CD4-positive, alpha-beta T cell (primary cell): ENCODE measurements around the gene LMBRD1. TPM values are rescaled to one million over a fixed set of nuclear protein-coding genes. Genes with fewer than 3 reads are reported as not detected.

Experiments
- ATAC-seq: fragments of 200-7000 bp; cut with Tn5 transposase; one replicate; pipeline ENCODE4 v1.10.0; 2022; ENCODE audit warnings: mild to moderate bottlenecking; ENCODE audit not compliant: poor library complexity
- CTCF ChIA-PET: fragments of 350-600 bp; sonication (Branson Sonifier 250); formaldehyde crosslinking; loops from one replicate; lab custom pipeline; 2021; ENCODE audit warnings: antibody characterized with exemption, inconsistent platforms; lab: Charles Lee
- POLR2A ChIA-PET: fragments of 350-600 bp; sonication (Branson Sonifier 250); formaldehyde crosslinking; loops from one replicate; lab custom pipeline; 2021; ENCODE audit warnings: antibody characterized with exemption, inconsistent platforms; lab: Charles Lee
- DNase-seq, 14 experiments: peaks; one replicate each; pipeline ENCODE4 v3.0.0-alpha.2; 2013 to 2020; ENCODE audit warnings: mixed read lengths in 2 of 14
- H3K27ac ChIP-seq, 2 donors: one replicate each; pipeline versions ENCODE4 v1.5.1 to v1.7.0; 2013; ENCODE audit warnings: low read length in 2 of 2, low read depth in 1 of 2, mild to moderate bottlenecking in 1 of 2
- H3K27me3 ChIP-seq, 2 experiments: 1 replicate in 1 of 2; 2 replicates in 1 of 2; pipeline versions ENCODE4 v1.6.1 to v1.7.0; 2013; ENCODE audit warnings: low read length in 2 of 2, control low read depth in 1 of 2, mild to moderate bottlenecking in 1 of 2, moderate library complexity in 1 of 2; ENCODE audit not compliant: insufficient read depth in 2 of 2, control insufficient read depth in 1 of 2
- H3K36me3 ChIP-seq: one replicate; pipeline ENCODE4 v1.6.1; 2013; ENCODE audit warnings: low read length, control low read depth; ENCODE audit not compliant: insufficient read depth
- H3K4me1 ChIP-seq: one replicate; pipeline ENCODE4 v1.6.1; 2013; ENCODE audit warnings: low read length, control low read depth; ENCODE audit not compliant: insufficient read depth
- H3K4me3 ChIP-seq: one replicate; pipeline ENCODE4 v1.5.1; 2013; ENCODE audit warnings: mild to moderate bottlenecking, low read length, moderate library complexity
- H3K9me3 ChIP-seq, 2 experiments: 1 replicate in 1 of 2; 2 replicates in 1 of 2; pipeline versions ENCODE4 v1.6.1 to v1.7.0; 2013; ENCODE audit warnings: low read length in 2 of 2, mild to moderate bottlenecking in 2 of 2, control low read depth in 1 of 2, moderate library complexity in 1 of 2; ENCODE audit not compliant: control insufficient read depth in 1 of 2, insufficient read depth in 1 of 2
- H3K27ac Mint-ChIP-seq: one replicate; pipeline ENCODE4 v1.8.0; 2020; ENCODE audit warnings: mixed read lengths
- H3K27me3 Mint-ChIP-seq: one replicate; pipeline ENCODE4 v1.8.0; 2021; ENCODE audit warnings: mixed read lengths
- H3K36me3 Mint-ChIP-seq: one replicate; pipeline ENCODE4 v1.8.0; 2021; ENCODE audit warnings: low read depth, mixed read lengths
- H3K4me1 Mint-ChIP-seq: one replicate; pipeline ENCODE4 v1.8.0; 2021; ENCODE audit warnings: low read depth, mixed read lengths
- H3K4me3 Mint-ChIP-seq: one replicate; pipeline ENCODE4 v1.8.0; 2020; ENCODE audit warnings: mild to moderate bottlenecking, mixed read lengths
- H3K9me3 Mint-ChIP-seq: one replicate; pipeline ENCODE4 v1.8.0; 2020; ENCODE audit warnings: mixed read lengths
- intact Hi-C, 2 experiments: fragments of 100-400 bp; cut with DNase I in 1 of 2; cut with micrococcal nuclease in 1 of 2; formaldehyde crosslinking; loops; one replicate each; pipeline versions ENCODE4 v1.15.1 to v1.9.0; 2023 to 2025; cut with DNase I, micrococcal nuclease
- total RNA-seq, 174 experiments: library from RNA in 2 of 174; stranded (reverse) in 2 of 174; gene quantifications; one replicate each; pipeline ENCODE4 v1.2.3 and lab custom pipeline; 2021 to 2026
- TF ChIP-seq, protein P1 (sequence below): fragments of 200-600 bp; IDR thresholded peaks from one replicate; pipeline ENCODE4 v1.8.0; 2022; ENCODE audit warnings: antibody characterized with exemption, mild to moderate bottlenecking

The LMBRD1 gene
- total RNA-seq, 2 experiments from 2014 or later = 40.3 to 42.0 TPM

DNA sequence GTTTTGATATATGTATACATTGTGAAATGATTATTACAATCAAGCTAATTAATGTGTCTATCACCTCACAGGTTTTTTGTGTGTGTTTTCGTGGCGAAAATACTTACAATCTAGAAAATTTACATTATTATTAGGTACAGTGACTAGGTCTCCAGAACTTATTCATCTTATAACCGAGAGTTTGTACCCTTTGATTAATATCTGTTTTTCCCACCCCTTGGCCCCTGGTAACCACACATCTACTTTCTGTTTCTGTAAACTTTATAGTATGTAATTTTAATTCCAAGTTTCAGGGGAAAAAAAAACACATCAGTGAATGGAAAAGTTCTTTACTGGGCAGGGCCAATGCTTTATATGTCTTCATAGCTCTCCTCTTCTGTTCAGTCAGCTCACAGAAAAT, 131.4 kb downstream of the LMBRD1 start:
- Histone ChIP-seq H3K9me3 (no peaks in the 10 kb centered on the region), H3K36me3 (no peaks in the 10 kb centered on the region), H3K27me3 (peaks cover 0 to 5% of the 10 kb centered on the region in 2 experiments), H3K4me1 (no peaks in the 10 kb centered on the region), H3K27ac (no peak overlapping the region), H3K4me3 (no peak overlapping the region)
- intact Hi-C loops = no loop called here
- no peaks in the 10 kb centered on the region for H3K36me3 Mint-ChIP-seq
- no peak overlapping the region for H3K27ac Mint-ChIP-seq
- H3K4me1 Mint-ChIP-seq = no peaks in the 10 kb centered on the region
- DNase-seq (no peak), ATAC-seq (no peak)
- TF ChIP-seq, protein P1, sequence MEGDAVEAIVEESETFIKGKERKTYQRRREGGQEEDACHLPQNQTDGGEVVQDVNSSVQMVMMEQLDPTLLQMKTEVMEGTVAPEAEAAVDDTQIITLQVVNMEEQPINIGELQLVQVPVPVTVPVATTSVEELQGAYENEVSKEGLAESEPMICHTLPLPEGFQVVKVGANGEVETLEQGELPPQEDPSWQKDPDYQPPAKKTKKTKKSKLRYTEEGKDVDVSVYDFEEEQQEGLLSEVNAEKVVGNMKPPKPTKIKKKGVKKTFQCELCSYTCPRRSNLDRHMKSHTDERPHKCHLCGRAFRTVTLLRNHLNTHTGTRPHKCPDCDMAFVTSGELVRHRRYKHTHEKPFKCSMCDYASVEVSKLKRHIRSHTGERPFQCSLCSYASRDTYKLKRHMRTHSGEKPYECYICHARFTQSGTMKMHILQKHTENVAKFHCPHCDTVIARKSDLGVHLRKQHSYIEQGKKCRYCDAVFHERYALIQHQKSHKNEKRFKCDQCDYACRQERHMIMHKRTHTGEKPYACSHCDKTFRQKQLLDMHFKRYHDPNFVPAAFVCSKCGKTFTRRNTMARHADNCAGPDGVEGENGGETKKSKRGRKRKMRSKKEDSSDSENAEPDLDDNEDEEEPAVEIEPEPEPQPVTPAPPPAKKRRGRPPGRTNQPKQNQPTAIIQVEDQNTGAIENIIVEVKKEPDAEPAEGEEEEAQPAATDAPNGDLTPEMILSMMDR = no peak
- no peaks in the 10 kb centered on the region for H3K9me3 Mint-ChIP-seq
- ChIA-PET CTCF (no interaction called here), POLR2A (no interaction called here)
- H3K4me3 Mint-ChIP-seq = no peak overlapping the region
- no peaks in the 10 kb centered on the region for H3K27me3 Mint-ChIP-seq

DNA sequence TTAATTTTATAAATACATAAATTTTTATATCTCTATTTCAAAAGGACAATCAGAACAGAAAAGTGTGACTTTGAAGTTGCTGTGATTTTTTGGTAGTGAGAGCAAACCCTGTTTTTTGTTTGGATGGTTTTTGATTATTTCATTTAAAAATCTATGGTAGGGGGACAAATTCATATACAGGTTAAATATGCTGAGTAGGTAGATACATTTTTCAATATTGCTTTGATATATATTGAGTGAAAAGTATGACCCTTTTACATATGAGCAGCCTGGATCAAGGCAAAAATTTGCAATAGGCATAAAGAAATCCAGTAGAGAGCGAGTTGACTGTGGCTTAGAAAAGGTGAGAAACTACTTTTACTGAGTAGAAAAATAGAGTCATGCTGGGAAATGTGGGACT, 132.3 kb downstream of the LMBRD1 start:
- ChIA-PET CTCF (no interaction called here), POLR2A (no interaction called here)

DNA sequence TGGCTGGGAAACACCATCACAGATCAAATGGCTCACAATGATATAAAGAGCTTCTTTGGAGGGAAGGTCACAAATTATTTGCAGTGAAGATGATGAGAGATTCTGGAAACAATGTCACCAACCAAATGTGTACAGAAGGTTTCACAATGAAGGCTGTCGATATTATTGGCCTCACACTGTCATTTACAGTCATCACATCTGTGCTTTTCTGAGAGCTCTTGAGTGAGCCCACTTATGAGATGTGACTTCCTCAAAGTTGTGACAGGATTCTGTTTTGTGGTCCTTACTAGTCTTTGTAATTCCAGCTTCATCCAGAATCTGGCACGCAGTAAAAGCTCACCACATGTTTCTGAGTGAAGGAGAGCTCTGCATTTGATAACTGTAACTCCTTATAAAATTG, 133.6 kb downstream of the LMBRD1 start:
- no peak overlapping the region for H3K4me3 Mint-ChIP-seq
- Histone ChIP-seq H3K4me1 (no peaks in the 10 kb centered on the region), H3K27ac (no peak overlapping the region), H3K9me3 (no peaks in the 10 kb centered on the region), H3K36me3 (no peaks in the 10 kb centered on the region), H3K27me3 (peaks cover 0 to 5% of the 10 kb centered on the region in 2 experiments), H3K4me3 (no peak overlapping the region)
- TF ChIP-seq, protein P1 = no peak
- H3K9me3 Mint-ChIP-seq = peaks cover 10% of the 10 kb centered on the region
- ChIA-PET POLR2A (no interaction called here), CTCF (no interaction called here)
- no peaks in the 10 kb centered on the region for H3K36me3 Mint-ChIP-seq
- DNase-seq (no peak), ATAC-seq (no peak)
- peaks cover 11% of the 10 kb centered on the region for H3K27me3 Mint-ChIP-seq
- intact Hi-C loops = no loop called here
- H3K27ac Mint-ChIP-seq = no peak overlapping the region
- H3K4me1 Mint-ChIP-seq = no peaks in the 10 kb centered on the region

More for the DNA sequence above, 132.3 kb downstream of the LMBRD1 start:
- Histone ChIP-seq H3K4me3 (no peak overlapping the region), H3K4me1 (no peaks in the 10 kb centered on the region), H3K36me3 (no peaks in the 10 kb centered on the region), H3K9me3 (no peaks in the 10 kb centered on the region), H3K27ac (no peak overlapping the region), H3K27me3 (peaks cover 0 to 5% of the 10 kb centered on the region in 2 experiments)
- intact Hi-C loops = no loop called here
- Mint-ChIP-seq H3K27me3 (no peaks in the 10 kb centered on the region), H3K27ac (no peak overlapping the region), H3K36me3 (no peaks in the 10 kb centered on the region), H3K9me3 (no peaks in the 10 kb centered on the region), H3K4me3 (no peak overlapping the region), H3K4me1 (no peaks in the 10 kb centered on the region)
- TF ChIP-seq, protein P1 = no peak
- ATAC-seq = no peak
- DNase-seq = no peak
